ENCODE measurements around the gene SPAG9. TPM values are rescaled to one million over a fixed set of nuclear protein-coding genes. Genes with fewer than 3 reads are reported as not detected.

SPAG9 gene
- total and polyA plus RNA-seq, 2 of the 8 experiments (the other 6 are each of a cell fraction or from before 2014, with no cell fraction given): 9.8 to 63.8 TPM

- TF ChIP-seq CHD7 (IDR thresholded peaks at IDR 0.05; ENCODE audit: insufficient replicate concordance, low read length): no peak
- TF ChIP-seq RAD21 (IDR thresholded peaks at IDR 0.05 in 1 of 2, conservative IDR thresholded peaks at IDR 0.05 in 1 of 2; ENCODE audit: low read depth in 2 of 2, low read length in 2 of 2): peak; percentile 99 to 100
- peak; percentile 60; the same call in 1 of the 2 replicates for TF ChIP-seq YY1 (IDR thresholded peaks at IDR 0.05; ENCODE audit: low read depth, low read length)
- TF ChIP-seq SP2 (IDR thresholded peaks at IDR 0.05; ENCODE audit: low read length): no peak
- peak; percentile 69; the same call in 1 of the 2 replicates for TF ChIP-seq GABPA (IDR thresholded peaks at IDR 0.05; ENCODE audit: borderline replicate concordance, insufficient read depth, low read length)
- peak; percentile 32; the same call in 1 of the 2 replicates for TF ChIP-seq BACH1 (IDR thresholded peaks at IDR 0.05; ENCODE audit: low read length)
- peak in 1 of 2 experiments; percentile 62; a peak in 1 of 4 replicates for TF ChIP-seq SIN3A (conservative IDR thresholded peaks at IDR 0.05 in 1 of 2, IDR thresholded peaks at IDR 0.05 in 1 of 2; ENCODE audit: low read depth in 1 of 2, low read length in 2 of 2)
Measured at GRCh38 chr17:50949989-50950877, 170.4 kb downstream of the SPAG9 start (continued).

Data from H1 (cell line).